B cell (primary cell): ENCODE measurements around the gene MNAT1. TPM values are rescaled to one million over a fixed set of nuclear protein-coding genes. Genes with fewer than 3 reads are reported as not detected.

Source experiments
- ATAC-seq: fragments of 200-7000 bp; cut with Tn5 transposase; one replicate; pipeline ENCODE4 v1.10.0; 2021; ENCODE audit warnings: low read depth, mild to moderate bottlenecking, moderate number of reproducible peaks, moderate library complexity
- CTCF ChIA-PET: fragments of 350-600 bp; sonication (Branson Sonifier 250); formaldehyde crosslinking; loops from one replicate; lab custom pipeline; 2021; ENCODE audit warnings: antibody characterized with exemption, inconsistent platforms; lab: Charles Lee
- POLR2A ChIA-PET: fragments of 350-600 bp; sonication (Branson Sonifier 250); formaldehyde crosslinking; loops from one replicate; lab custom pipeline; 2021; ENCODE audit warnings: antibody characterized with exemption; lab: Charles Lee
- DNase-seq: peaks from one replicate; pipeline ENCODE4 v3.0.0; 2013
- H2AFZ ChIP-seq: 2 replicates; pipeline ENCODE4 v1.6.1; 2012; ENCODE audit warnings: mild to moderate bottlenecking, low read depth, low read length; ENCODE audit not compliant: insufficient read depth, poor library complexity, severe bottlenecking
- H3K27ac ChIP-seq, 2 donors: 1 replicate in 1 of 2; 2 replicates in 1 of 2; pipeline ENCODE4 v1.5.1; 2012 to 2013; ENCODE audit warnings: low read length in 2 of 2, mild to moderate bottlenecking in 2 of 2, moderate library complexity in 1 of 2
- H3K27me3 ChIP-seq, 4 experiments: fragments of 200-600 bp in 1 of 4; sonication (generic) in 1 of 4; replicated peaks in 1 of 4; 1 replicate in 2 of 4; 2 replicates in 2 of 4; pipeline versions ENCODE4 v1.6.1 to v1.7.0; 2013 to 2016; ENCODE audit warnings: low read length in 3 of 4, mild to moderate bottlenecking in 2 of 4, mixed read lengths in 1 of 4, moderate library complexity in 1 of 4; ENCODE audit not compliant: insufficient read depth in 4 of 4, control insufficient read depth in 3 of 4; ENCODE audit errors: control extremely low read depth in 1 of 4
- H3K36me3 ChIP-seq, 2 experiments: replicated peaks in 1 of 2; 1 replicate in 1 of 2; 2 replicates in 1 of 2; pipeline versions ENCODE4 v1.6.1 to v1.7.1; 2013; ENCODE audit warnings: low read length in 1 of 2; ENCODE audit not compliant: insufficient read depth in 2 of 2, control insufficient read depth in 1 of 2; ENCODE audit errors: control extremely low read depth in 1 of 2, extremely low read depth in 1 of 2
- H3K4me1 ChIP-seq, 2 donors: fragments of 200-600 bp in 1 of 2; sonication (generic) in 1 of 2; 1 replicate in 1 of 2; 2 replicates in 1 of 2; pipeline versions ENCODE4 v1.5.1 to v1.6.1; 2013 to 2017; ENCODE audit warnings: low read length in 2 of 2; ENCODE audit not compliant: control insufficient read depth in 2 of 2, insufficient read depth in 2 of 2
- H3K4me2 ChIP-seq: replicated peaks from 2 replicates; pipeline ENCODE3; 2012; ENCODE audit warnings: mild to moderate bottlenecking, low read depth, low read length; ENCODE audit not compliant: poor library complexity, severe bottlenecking
- H3K4me3 ChIP-seq, 5 experiments: fragments of 200-600 bp in 1 of 5; sonication (generic) in 1 of 5; 1 replicate in 3 of 5; 2 replicates in 2 of 5; pipeline versions ENCODE4 v1.5.1 to v1.7.0; 2011 to 2016; ENCODE audit warnings: low read length in 4 of 5, mild to moderate bottlenecking in 4 of 5, low read depth in 2 of 5, control low read depth in 1 of 5, moderate library complexity in 1 of 5; ENCODE audit not compliant: insufficient read depth in 1 of 5; ENCODE audit errors: control extremely low read depth in 1 of 5, extremely low read depth in 1 of 5
- H3K79me2 ChIP-seq: fragments of 200-600 bp; sonication (generic); one replicate; pipeline ENCODE4 v1.6.0; 2016; ENCODE audit warnings: low read length; ENCODE audit not compliant: control insufficient read depth, insufficient read depth
- H3K9ac ChIP-seq: fragments of 200-600 bp; sonication (generic); 2 replicates; pipeline ENCODE4 v1.6.1; 2017; ENCODE audit warnings: mild to moderate bottlenecking, low read length, moderate library complexity
- H3K9me3 ChIP-seq, 3 donors: one replicate each; pipeline versions ENCODE4 v1.6.1 to v1.7.1; 2013; ENCODE audit warnings: low read length in 2 of 3; ENCODE audit not compliant: control insufficient read depth in 2 of 3, insufficient read depth in 1 of 3; ENCODE audit errors: control extremely low read depth in 1 of 3
- H4K20me1 ChIP-seq: 2 replicates; pipeline ENCODE4 v1.6.0; 2012; ENCODE audit warnings: mild to moderate bottlenecking, low read length; ENCODE audit not compliant: insufficient read depth, control insufficient read depth, poor library complexity, severe bottlenecking
- H3K27ac Mint-ChIP-seq: one replicate; pipeline ENCODE4 v1.8.0; 2021; ENCODE audit warnings: mixed read lengths
- H3K27me3 Mint-ChIP-seq: one replicate; pipeline ENCODE4 v1.8.0; 2021; ENCODE audit warnings: mixed read lengths
- H3K4me1 Mint-ChIP-seq: one replicate; pipeline ENCODE4 v1.8.0; 2021; ENCODE audit warnings: mixed read lengths
- H3K4me3 Mint-ChIP-seq: one replicate; pipeline ENCODE4 v1.8.0; 2021; ENCODE audit warnings: mixed read lengths
- H3K9me3 Mint-ChIP-seq: one replicate; pipeline ENCODE4 v1.8.0; 2022; ENCODE audit warnings: mixed read lengths; ENCODE audit not compliant: insufficient read depth
- EZH2 ChIP-seq: IDR thresholded peaks from 2 replicates; pipeline ENCODE4 v1.6.1; 2012; ENCODE audit warnings: borderline replicate concordance, low read depth, mild to moderate bottlenecking, moderate library complexity, low read length; ENCODE audit not compliant: insufficient read depth, poor library complexity, severe bottlenecking
- WGBS: methylation state at CpG from one replicate; pipeline ENCODE4 v1.1.5; 2013; ENCODE audit warnings: missing lambda C conversion rate; ENCODE audit not compliant: insufficient coverage; 5-methylcytosine and 5-hydroxymethylcytosine counted together
- intact Hi-C: fragments of 100-400 bp; cut with micrococcal nuclease; formaldehyde crosslinking; loops from one replicate; pipeline ENCODE4 v1.10.0; 2022
- polyA plus RNA-seq: library from polyadenylated mRNA; depleted of rRNA; stranded (reverse); fragments of >200 nt; gene quantifications from 2 replicates; pipeline ENCODE4 v1.2.3, GENCODE V29; 2012
- total RNA-seq, 2 donors: library from RNA; stranded (reverse); fragments of 120-200 nt in 1 of 2; gene quantifications; 1 replicate in 1 of 2; 2 replicates in 1 of 2; pipeline versions ENCODE4 v1.2.3 to v1.2.4, GENCODE V29; 2013 to 2022
- TF ChIP-seq, protein P1 (sequence below): fragments of 200-600 bp; IDR thresholded peaks from one replicate; pipeline ENCODE4 v1.8.0; 2022; ENCODE audit warnings: antibody characterized with exemption, mild to moderate bottlenecking

Gene MNAT1
- total and polyA plus RNA-seq, 2 donors (not counting 1 experiment from before 2014, with no cell fraction given): 15.2 to 28.2 TPM

DNA sequence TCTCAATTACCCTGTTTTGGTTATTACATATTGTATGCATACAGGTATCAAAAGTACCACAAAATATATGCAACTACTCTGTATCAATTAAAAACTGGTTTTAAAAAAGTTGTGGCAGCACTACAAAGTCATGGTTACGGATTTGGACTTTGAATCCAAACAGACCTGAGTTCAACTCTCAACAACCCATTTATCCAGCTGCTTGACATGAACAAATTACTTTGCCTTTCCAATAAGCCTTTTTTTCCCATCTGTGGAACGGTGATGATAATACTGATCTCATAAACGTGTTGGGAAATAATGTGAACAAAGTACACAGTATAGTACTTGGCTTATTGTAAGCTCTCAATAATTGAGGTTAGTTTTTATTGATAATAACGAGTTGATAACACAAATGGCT, 85.0 kb downstream of the MNAT1 start:
- no peak for DNase-seq
- Histone ChIP-seq H3K79me2 (no peaks in the 10 kb centered on the region), H3K27me3 (no peaks in the 10 kb centered on the region), H3K9me3 (peaks cover 0 to 4% (median 0%) of the 10 kb centered on the region in 3 donors), H3K9ac (no peak overlapping the region), H3K4me3 (no peak overlapping the region), H4K20me1 (no peaks in the 10 kb centered on the region), H3K4me1 (peaks cover 6% of the 10 kb centered on the region in 2 donors), H2AFZ (no peak overlapping the region), H3K4me2 (no peak overlapping the region), H3K36me3 (peaks cover 0 to 3% of the 10 kb centered on the region in 2 experiments), H3K27ac (no peak overlapping the region)
- TF ChIP-seq, protein P1, sequence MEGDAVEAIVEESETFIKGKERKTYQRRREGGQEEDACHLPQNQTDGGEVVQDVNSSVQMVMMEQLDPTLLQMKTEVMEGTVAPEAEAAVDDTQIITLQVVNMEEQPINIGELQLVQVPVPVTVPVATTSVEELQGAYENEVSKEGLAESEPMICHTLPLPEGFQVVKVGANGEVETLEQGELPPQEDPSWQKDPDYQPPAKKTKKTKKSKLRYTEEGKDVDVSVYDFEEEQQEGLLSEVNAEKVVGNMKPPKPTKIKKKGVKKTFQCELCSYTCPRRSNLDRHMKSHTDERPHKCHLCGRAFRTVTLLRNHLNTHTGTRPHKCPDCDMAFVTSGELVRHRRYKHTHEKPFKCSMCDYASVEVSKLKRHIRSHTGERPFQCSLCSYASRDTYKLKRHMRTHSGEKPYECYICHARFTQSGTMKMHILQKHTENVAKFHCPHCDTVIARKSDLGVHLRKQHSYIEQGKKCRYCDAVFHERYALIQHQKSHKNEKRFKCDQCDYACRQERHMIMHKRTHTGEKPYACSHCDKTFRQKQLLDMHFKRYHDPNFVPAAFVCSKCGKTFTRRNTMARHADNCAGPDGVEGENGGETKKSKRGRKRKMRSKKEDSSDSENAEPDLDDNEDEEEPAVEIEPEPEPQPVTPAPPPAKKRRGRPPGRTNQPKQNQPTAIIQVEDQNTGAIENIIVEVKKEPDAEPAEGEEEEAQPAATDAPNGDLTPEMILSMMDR: no peak
- TF ChIP-seq EZH2: no peak
- no peak for ATAC-seq
- POLR2A ChIA-PET: no interaction called here
- Mint-ChIP-seq H3K4me1 (peaks cover 5% of the 10 kb centered on the region), H3K4me3 (no peak overlapping the region), H3K27ac (no peak overlapping the region), H3K27me3 (no peaks in the 10 kb centered on the region), H3K9me3 (no peaks in the 10 kb centered on the region)
- intact Hi-C loops: no loop called here
- WGBS: 80% methylated on average over 1 of the region's 4 CpGs
- CTCF ChIA-PET: no interaction called here

GRCh38 chr14:60838601-60839000, 104.0 kb downstream of the MNAT1 start:
- no peak overlapping the region for H3K4me3 ChIP-seq
- no peaks in the 10 kb centered on the region for H3K27me3 ChIP-seq
- DNase-seq (no peak), ATAC-seq (no peak)
- H3K9ac ChIP-seq: no peak overlapping the region
- no peaks in the 10 kb centered on the region for H3K79me2 ChIP-seq
- H3K27me3 Mint-ChIP-seq: no peaks in the 10 kb centered on the region
- no peak overlapping the region for H3K27ac ChIP-seq
- peaks cover 0 to 16% (median 4%) of the 10 kb centered on the region in 3 donors for H3K9me3 ChIP-seq
- no peaks in the 10 kb centered on the region for H3K4me1 Mint-ChIP-seq
- H3K4me1 ChIP-seq: no peaks in the 10 kb centered on the region
- H2AFZ ChIP-seq: no peak overlapping the region
- H4K20me1 ChIP-seq: no peaks in the 10 kb centered on the region
- intact Hi-C loops: no loop called here
- TF ChIP-seq EZH2: no peak
- TF ChIP-seq, protein P1: no peak
- WGBS: 100% methylated on average over 5 of the region's 5 CpGs
- no peak overlapping the region for H3K27ac Mint-ChIP-seq
- H3K9me3 Mint-ChIP-seq: peaks cover 9% of the 10 kb centered on the region
- no peak overlapping the region for H3K4me2 ChIP-seq
- peaks cover 0 to 20% of the 10 kb centered on the region in 2 experiments for H3K36me3 ChIP-seq
- no peak overlapping the region for H3K4me3 Mint-ChIP-seq
- ChIA-PET POLR2A (no interaction called here), CTCF (no interaction called here)
